Kidney (tissue), 14 donors: ENCODE measurements around the gene OR2B3. TPM values are rescaled to one million over a fixed set of nuclear protein-coding genes. Genes with fewer than 3 reads are reported as not detected.

Experiments
- DNase-seq, 5 donors: peaks; one replicate each; pipeline ENCODE4 v3.0.0-alpha.2; 2013 to 2020
- FAIRE-seq: peaks from 2 replicates; lab custom pipeline; 2012; peaks lifted over from hg19 to GRCh38; lab: Jason Lieb, UNC
- H3K27ac ChIP-seq, 2 donors: one replicate each; pipeline ENCODE4 v1.7.0; 2013; ENCODE audit warnings: low read depth in 2 of 2, low read length in 2 of 2, inconsistent platforms in 1 of 2
- H3K27me3 ChIP-seq: one replicate; pipeline ENCODE4 v1.7.1; 2013; ENCODE audit warnings: low read length, inconsistent platforms; ENCODE audit not compliant: control insufficient read depth, insufficient read depth
- H3K36me3 ChIP-seq, 3 donors: one replicate each; pipeline versions ENCODE4 v1.7.0 to v1.7.1; 2013; ENCODE audit warnings: low read length in 3 of 3, control low read depth in 1 of 3, inconsistent platforms in 1 of 3; ENCODE audit not compliant: insufficient read depth in 3 of 3, control insufficient read depth in 2 of 3
- H3K4me1 ChIP-seq, 3 donors: one replicate each; pipeline versions ENCODE4 v1.7.0 to v1.7.1; 2013; ENCODE audit warnings: low read length in 3 of 3, inconsistent platforms in 1 of 3, low read depth in 1 of 3; ENCODE audit not compliant: control insufficient read depth in 2 of 3, insufficient read depth in 2 of 3
- H3K4me3 ChIP-seq, 3 donors: one replicate each; pipeline versions ENCODE4 v1.7.0 to v1.8.1; 2013; ENCODE audit warnings: low read length in 3 of 3, control low read depth in 1 of 3, inconsistent platforms in 1 of 3
- H3K9ac ChIP-seq, 3 donors: one replicate each; pipeline versions ENCODE4 v1.7.0 to v1.7.1; 2013; ENCODE audit warnings: low read length in 3 of 3, control low read depth in 1 of 3, inconsistent platforms in 1 of 3
- H3K9me3 ChIP-seq, 3 donors: one replicate each; pipeline versions ENCODE4 v1.7.0 to v1.7.1; 2013; ENCODE audit warnings: low read length in 3 of 3, control low read depth in 1 of 3, inconsistent platforms in 1 of 3; ENCODE audit not compliant: control insufficient read depth in 2 of 3, insufficient read depth in 1 of 3
- intact Hi-C: fragments of 100-400 bp; cut with DNase I; formaldehyde crosslinking; loops from one replicate; pipeline ENCODE4 v1.11.1; 2022
- polyA plus RNA-seq: library from polyadenylated mRNA; stranded (reverse); fragments of 350-450 nt; fragmentation: Illumina TruSeq; extraction: RNeasy Lipid Tissue Mini Kit (QIAGEN cat#74804); gene quantifications from one replicate; pipeline ENCODE4 v1.2.3, GENCODE V29; 2014; ENCODE audit warnings: low read depth, low replicate concordance; ENCODE audit not compliant: insufficient read depth
- total RNA-seq: library from RNA; stranded (reverse); fragmentation: NEBNext Ultra II Directional; extraction: Animal tissue kit (Norgen Biotek cat#: 25700); gene quantifications from one replicate; pipeline ENCODE4 v1.2.1, GENCODE V29; 2021
- TF ChIP-seq, protein P1 (sequence below): IDR thresholded peaks from 3 replicates; pipeline ENCODE4 v1.5.1; 2012; ENCODE audit warnings: mild to moderate bottlenecking, moderate library complexity, borderline replicate concordance; ENCODE audit not compliant: insufficient read depth; ENCODE audit errors: extremely low read depth
- donor health status: control.
- donor health status: control.
- donor health status: control.
- donor health status: control.
- donor health status: control.
- donor health status: DM: yes; HTN: yes; CAD: no.
- donor health status: Normal renal cell carcinoma (clear cell type).

Gene OR2B3
- total and polyA plus RNA-seq, 2 donors from 2014 or later, result not detected

DNA sequence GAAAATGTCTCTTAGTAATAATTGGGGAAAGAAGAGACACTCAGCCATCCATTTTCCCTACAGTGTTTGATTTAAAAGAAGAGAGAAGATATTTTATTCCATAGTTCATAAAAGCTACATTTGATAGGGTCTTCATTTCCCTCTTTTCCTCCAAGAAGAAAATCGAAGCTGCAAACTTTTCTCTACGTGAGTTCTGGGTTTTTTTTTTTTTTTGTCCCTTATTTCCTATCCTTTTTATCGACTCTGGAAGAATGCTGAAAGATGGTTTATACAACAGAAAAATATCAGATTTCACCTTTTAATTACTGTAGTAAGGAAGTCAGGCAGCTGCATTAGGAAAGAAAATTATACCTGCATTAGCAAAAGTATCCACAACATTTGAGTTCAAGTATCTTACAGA, 12.1 kb upstream of the OR2B3 start, which contains the start of gene OR2J1:
TSS of gene OR2J1 (plus strand) at position 301 of the 400 bp plus-strand sequence. CDS start 1,453 bp downstream, outside the sequence.
- no peaks in the 10 kb centered on the region for H3K36me3 ChIP-seq
- no peaks in the 10 kb centered on the region for H3K4me1 ChIP-seq
- H3K9ac ChIP-seq, result no peak within 1 kb of the TSS
- H3K27me3 ChIP-seq, result peaks cover 2% of the 10 kb centered on the region
- H3K9me3 ChIP-seq, result no peaks in the 10 kb centered on the region
- intact Hi-C loops, result no loop called here
- DNase-seq (no peak), FAIRE-seq (no peak)
- H3K27ac ChIP-seq, result no peak within 1 kb of the TSS
- no peak within 1 kb of the TSS for H3K4me3 ChIP-seq
- TF ChIP-seq, protein P1, sequence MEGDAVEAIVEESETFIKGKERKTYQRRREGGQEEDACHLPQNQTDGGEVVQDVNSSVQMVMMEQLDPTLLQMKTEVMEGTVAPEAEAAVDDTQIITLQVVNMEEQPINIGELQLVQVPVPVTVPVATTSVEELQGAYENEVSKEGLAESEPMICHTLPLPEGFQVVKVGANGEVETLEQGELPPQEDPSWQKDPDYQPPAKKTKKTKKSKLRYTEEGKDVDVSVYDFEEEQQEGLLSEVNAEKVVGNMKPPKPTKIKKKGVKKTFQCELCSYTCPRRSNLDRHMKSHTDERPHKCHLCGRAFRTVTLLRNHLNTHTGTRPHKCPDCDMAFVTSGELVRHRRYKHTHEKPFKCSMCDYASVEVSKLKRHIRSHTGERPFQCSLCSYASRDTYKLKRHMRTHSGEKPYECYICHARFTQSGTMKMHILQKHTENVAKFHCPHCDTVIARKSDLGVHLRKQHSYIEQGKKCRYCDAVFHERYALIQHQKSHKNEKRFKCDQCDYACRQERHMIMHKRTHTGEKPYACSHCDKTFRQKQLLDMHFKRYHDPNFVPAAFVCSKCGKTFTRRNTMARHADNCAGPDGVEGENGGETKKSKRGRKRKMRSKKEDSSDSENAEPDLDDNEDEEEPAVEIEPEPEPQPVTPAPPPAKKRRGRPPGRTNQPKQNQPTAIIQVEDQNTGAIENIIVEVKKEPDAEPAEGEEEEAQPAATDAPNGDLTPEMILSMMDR, result no peak

DNA sequence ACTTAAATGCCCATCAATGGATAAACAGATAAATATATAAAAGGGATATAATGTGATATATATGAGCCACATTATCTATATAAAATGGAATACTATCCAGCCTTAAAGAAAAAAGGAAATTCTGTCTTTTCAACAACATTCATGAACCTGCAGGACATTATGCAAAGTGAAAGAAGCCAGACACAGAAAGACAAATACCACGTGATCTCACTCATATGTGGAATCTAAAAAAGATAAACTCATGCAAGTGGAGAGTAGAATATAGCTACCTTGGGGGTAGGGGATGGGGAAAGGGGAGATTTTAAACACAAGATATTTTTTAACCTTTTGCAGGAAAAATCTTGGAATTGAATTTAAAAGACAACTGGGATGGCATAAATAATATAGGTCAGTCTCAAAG, 10.7 kb upstream of the OR2B3 start:
- no peak overlapping the region for H3K9ac ChIP-seq
- intact Hi-C loops, result no loop called here
- H3K4me1 ChIP-seq, result no peaks in the 10 kb centered on the region
- H3K4me3 ChIP-seq, result no peak overlapping the region
- TF ChIP-seq, protein P1, result no peak
- H3K27me3 ChIP-seq, result peaks cover 2% of the 10 kb centered on the region
- H3K27ac ChIP-seq, result no peak overlapping the region
- no peak for FAIRE-seq
- no peak for DNase-seq
- H3K36me3 ChIP-seq, result no peaks in the 10 kb centered on the region
- no peaks in the 10 kb centered on the region for H3K9me3 ChIP-seq

DNA sequence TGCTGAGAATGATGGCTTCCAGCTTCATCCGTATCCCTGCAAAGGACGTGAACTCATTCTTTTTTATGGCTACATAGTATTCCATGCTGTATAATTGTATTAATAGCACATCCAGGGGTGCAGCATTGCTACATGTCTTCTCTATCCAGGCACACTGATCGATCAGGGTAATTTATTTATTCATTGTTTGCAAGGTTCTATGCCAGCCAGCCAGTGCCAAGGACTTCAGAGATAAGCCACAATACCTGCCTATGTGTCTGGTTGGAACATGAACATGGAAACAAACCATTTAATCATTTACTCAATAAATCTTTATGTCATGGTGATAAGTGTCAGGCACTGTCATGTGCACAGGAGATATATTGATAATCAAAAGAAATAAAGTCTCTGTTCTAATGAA, 5.8 kb upstream of the OR2B3 start:
- no peak for FAIRE-seq
- TF ChIP-seq, protein P1, result no peak
- intact Hi-C loops, result no loop called here

DNA sequence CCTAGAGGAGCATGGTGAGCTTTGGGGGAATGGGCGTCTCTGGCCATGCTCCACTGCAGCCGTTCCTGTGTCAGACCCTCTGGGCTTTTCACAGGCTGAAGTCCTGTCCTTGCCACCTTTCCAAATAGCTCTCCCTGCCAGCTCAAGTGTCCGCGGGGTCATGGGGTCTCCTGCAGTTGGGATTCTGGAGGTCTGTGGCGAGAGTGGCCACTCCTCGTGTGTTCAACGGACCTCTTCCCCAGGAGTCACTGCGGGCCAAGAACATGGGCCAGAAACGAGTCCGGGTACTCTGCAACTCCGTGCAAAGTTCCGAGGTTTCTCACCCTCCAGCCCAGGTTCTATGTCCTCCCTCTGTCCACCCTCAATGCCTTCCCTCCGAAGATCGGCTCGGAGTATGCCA, 4.7 kb downstream of the OR2B3 start:
- Histone ChIP-seq H3K4me3 (no peak overlapping the region), H3K9me3 (no peaks in the 10 kb centered on the region), H3K36me3 (no peaks in the 10 kb centered on the region), H3K27ac (no peak overlapping the region), H3K4me1 (no peaks in the 10 kb centered on the region), H3K9ac (no peak overlapping the region), H3K27me3 (no peaks in the 10 kb centered on the region)
- FAIRE-seq (no peak), DNase-seq (no peak)
- TF ChIP-seq, protein P1, result no peak
- intact Hi-C loops, result no loop called here

More for the DNA sequence above, 5.8 kb upstream of the OR2B3 start:
- no peaks in the 10 kb centered on the region for H3K9me3 ChIP-seq
- H3K9ac ChIP-seq, result no peak overlapping the region
- no peak overlapping the region for H3K4me3 ChIP-seq
- no peaks in the 10 kb centered on the region for H3K36me3 ChIP-seq
- peaks cover 2% of the 10 kb centered on the region for H3K27me3 ChIP-seq
- no peaks in the 10 kb centered on the region for H3K4me1 ChIP-seq
- no peak overlapping the region for H3K27ac ChIP-seq
- no peak for DNase-seq
